Measurements from ENCODE around the gene HNF1B. TPM values are rescaled to one million over a fixed set of nuclear protein-coding genes. Genes with fewer than 3 reads are reported as not detected.

Gene HNF1B
- total RNA-seq, 3 donors from 2014 or later = 0.33 TPM; not detected in 2

GRCh38 chr17:37674511-37674910 is 70.3 kb downstream of the HNF1B start:
- H3K27me3 ChIP-seq = no peaks in the 10 kb centered on the region
- no peak overlapping the region for H3K4me3 ChIP-seq
- no peaks in the 10 kb centered on the region for H3K4me1 ChIP-seq
- H3K27ac ChIP-seq = no peak overlapping the region
- intact Hi-C loops (cut with DNase I; ENCODE audit: low total_unique reads) = no loop called here
- no peak for TF ChIP-seq POLR2AphosphoS5 (IDR thresholded peaks at IDR 0.05)
- TF ChIP-seq CTCF (IDR thresholded peaks at IDR 0.05) = no peak
- TF ChIP-seq POLR2A (IDR thresholded peaks at IDR 0.05) = no peak
- no peak for DNase-seq (ENCODE audit: low spot score in 2 of 2)
- H3K9me3 ChIP-seq = no peaks in the 10 kb centered on the region
- no peaks in the 10 kb centered on the region for H3K36me3 ChIP-seq

GRCh38 chr17:37673386-37673785 is 71.5 kb downstream of the HNF1B start:
- intact Hi-C loops (cut with DNase I; ENCODE audit: low total_unique reads) = no loop called here
- Histone ChIP-seq H3K4me1 (no peaks in the 10 kb centered on the region), H3K27ac (no peak overlapping the region), H3K9me3 (no peaks in the 10 kb centered on the region), H3K36me3 (no peaks in the 10 kb centered on the region), H3K27me3 (no peaks in the 10 kb centered on the region), H3K4me3 (no peak overlapping the region)
- TF ChIP-seq CTCF (IDR thresholded peaks at IDR 0.05) (no peak), POLR2AphosphoS5 (IDR thresholded peaks at IDR 0.05) (no peak), POLR2A (IDR thresholded peaks at IDR 0.05) (no peak)
- DNase-seq (ENCODE audit: low spot score in 2 of 2) = no peak

- Histone ChIP-seq H3K27ac (no peak overlapping the region), H3K4me1 (no peaks in the 10 kb centered on the region), H3K9me3 (no peaks in the 10 kb centered on the region), H3K4me3 (no peak overlapping the region), H3K27me3 (no peaks in the 10 kb centered on the region), H3K36me3 (no peaks in the 10 kb centered on the region)
- intact Hi-C loops (cut with DNase I; ENCODE audit: low total_unique reads) = no loop called here
- no peak for TF ChIP-seq CTCF (IDR thresholded peaks at IDR 0.05)
- no peak for TF ChIP-seq POLR2A (IDR thresholded peaks at IDR 0.05)
- no peak for TF ChIP-seq POLR2AphosphoS5 (IDR thresholded peaks at IDR 0.05)
- no peak for DNase-seq (ENCODE audit: low spot score in 2 of 2)
These were observed 72.2 kb downstream of the HNF1B start for GRCh38 chr17:37672548-37673078.

GRCh38 chr17:37671824-37672547 is 72.9 kb downstream of the HNF1B start:
- no peak for TF ChIP-seq CTCF (IDR thresholded peaks at IDR 0.05)
- no peak for TF ChIP-seq POLR2AphosphoS5 (IDR thresholded peaks at IDR 0.05)
- TF ChIP-seq POLR2A (IDR thresholded peaks at IDR 0.05) = no peak
- H3K9me3 ChIP-seq = no peaks in the 10 kb centered on the region
- H3K27me3 ChIP-seq = no peaks in the 10 kb centered on the region
- no peak overlapping the region for H3K27ac ChIP-seq
- H3K4me3 ChIP-seq = no peak overlapping the region
- H3K36me3 ChIP-seq = no peaks in the 10 kb centered on the region
- no peak for DNase-seq (ENCODE audit: low spot score in 2 of 2)
- intact Hi-C loops (cut with DNase I; ENCODE audit: low total_unique reads) = no loop called here
- H3K4me1 ChIP-seq = no peaks in the 10 kb centered on the region

- DNase-seq (ENCODE audit: low spot score in 2 of 2) = no peak
- H3K27ac ChIP-seq = no peak overlapping the region
- H3K4me3 ChIP-seq = no peak overlapping the region
- TF ChIP-seq CTCF (IDR thresholded peaks at IDR 0.05) (no peak), POLR2A (IDR thresholded peaks at IDR 0.05) (no peak), POLR2AphosphoS5 (IDR thresholded peaks at IDR 0.05) (no peak)
- H3K36me3 ChIP-seq = no peaks in the 10 kb centered on the region
- no peaks in the 10 kb centered on the region for H3K9me3 ChIP-seq
- intact Hi-C loops (cut with DNase I; ENCODE audit: low total_unique reads) = no loop called here
- H3K4me1 ChIP-seq = no peaks in the 10 kb centered on the region
- H3K27me3 ChIP-seq = no peaks in the 10 kb centered on the region
These were observed 73.6 kb downstream of the HNF1B start for GRCh38 chr17:37671028-37671823.

Measured in breast epithelium (tissue), 4 donors.